Right ventricle myocardium superior (tissue), 1 donor: ENCODE measurements around the gene RAD51. TPM values are rescaled to one million over a fixed set of nuclear protein-coding genes. Genes with fewer than 3 reads are reported as not detected.
A peak's percentile ranks its signal among the peaks of the same experiment; 100 is the strongest.
"Not testable (repeated sequence)": the region's sequence is repeated elsewhere in the genome, so short reads cannot be mapped to it uniquely, and the experiment has no call there.

ENCODE experiments used
- ATAC-seq: fragments of 200-7000 bp; cut with Tn5 transposase; one replicate; pipeline ENCODE4 v1.9.1; 2020; ENCODE audit warnings: mild to moderate bottlenecking; ENCODE audit not compliant: poor library complexity
- DNase-seq: peaks from one replicate; pipeline ENCODE4 v3.0.0-alpha.2; 2020
- intact Hi-C: fragments of 100-400 bp; cut with DNase I; formaldehyde crosslinking; loops from one replicate; pipeline ENCODE4 v1.11.2; 2022
- long read RNA-seq: library from polyadenylated mRNA; unstranded; transcript quantifications from one replicate; pipeline ENCODE4 v2.0.0, GENCODE V29; 2021
- total RNA-seq: library from RNA; stranded (reverse); fragmentation: NEBNext Ultra II Directional; extraction: Animal tissue kit (Norgen Biotek cat#: 25700); gene quantifications from one replicate; pipeline ENCODE4 v1.2.1, GENCODE V29; 2021
- donor health status: DM: no; HTN: yes; CAD: no; lungs with severe emphysema.

RAD51 gene
- 0.43 TPM for total RNA-seq
- long read RNA-seq, partial matches to known transcripts, result 0 of 1 reads
- long read RNA-seq, other reads (novel, unspliced or antisense), result 0 of 1 reads

GRCh38 chr15:40694688-40695468, at the start of gene RAD51:
TSS of gene RAD51 (plus strand) at chr15:40695174. CDS start at chr15:40698759, 3,585 bp downstream.
- DNase-seq (peak; percentile 96), ATAC-seq (peak; percentile 99)
- intact Hi-C loops, result loop anchor here (10.0 kb wide), 1 partner anchor 60 kb away; the partner anchor contains the start of gene RMDN3

- DNase-seq (no peak), ATAC-seq (no peak)
- intact Hi-C loops, result no loop called here
Observed at GRCh38 chr15:40647523-40647922, 47.5 kb upstream of the RAD51 start.

DNA sequence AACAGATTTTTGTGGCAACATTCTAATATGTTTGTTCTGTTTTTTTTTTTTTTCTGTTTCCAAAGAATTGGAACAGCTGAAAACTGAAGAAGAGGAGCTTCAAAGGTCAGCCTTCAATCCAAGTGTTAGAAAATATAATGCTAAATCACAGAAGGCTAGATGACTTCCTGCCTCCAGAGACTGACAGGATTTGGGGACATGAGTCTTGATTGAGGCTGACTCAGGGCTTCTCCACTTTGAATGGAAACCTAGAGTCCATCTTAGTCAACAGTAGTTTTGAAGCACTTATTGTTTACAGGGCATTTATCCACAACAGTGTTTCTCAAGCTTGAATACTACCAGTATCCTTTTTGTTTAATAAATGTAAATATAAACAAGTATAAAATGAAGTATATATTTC, 44.5 kb upstream of the RAD51 start:
- intact Hi-C loops, result no loop called here
- no peak for DNase-seq
- no peak for ATAC-seq

GRCh38 chr15:40660686-40661085, 34.3 kb upstream of the RAD51 start:
- intact Hi-C loops, result no loop called here
- ATAC-seq, result no peak
- no peak for DNase-seq

DNA sequence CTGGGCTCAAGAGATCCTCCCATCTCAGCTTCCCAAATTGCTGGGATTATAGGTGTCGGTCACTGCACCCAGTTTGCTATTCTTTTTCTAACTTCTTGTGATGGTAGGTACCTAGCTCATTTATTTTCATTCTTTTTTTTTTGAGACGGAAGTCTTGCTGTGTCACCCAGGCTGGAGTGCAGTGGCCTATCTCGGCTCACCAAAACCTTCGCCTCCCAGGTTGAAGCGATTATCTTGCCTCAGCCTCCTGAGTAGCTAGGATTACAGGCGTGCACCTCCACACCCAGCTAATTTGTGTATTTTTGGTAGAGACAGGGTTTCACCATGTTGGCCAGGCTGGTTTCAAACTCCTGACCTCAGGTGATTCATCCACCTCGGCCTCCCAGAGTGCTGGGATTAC, 30.1 kb upstream of the RAD51 start:
- ATAC-seq, result no peak
- DNase-seq, result no peak
- intact Hi-C loops, result no loop called here

GRCh38 chr15:40676290-40676689, 18.7 kb upstream of the RAD51 start:
- DNase-seq, ATAC-seq, intact Hi-C loops: not testable (repeated sequence)

DNA sequence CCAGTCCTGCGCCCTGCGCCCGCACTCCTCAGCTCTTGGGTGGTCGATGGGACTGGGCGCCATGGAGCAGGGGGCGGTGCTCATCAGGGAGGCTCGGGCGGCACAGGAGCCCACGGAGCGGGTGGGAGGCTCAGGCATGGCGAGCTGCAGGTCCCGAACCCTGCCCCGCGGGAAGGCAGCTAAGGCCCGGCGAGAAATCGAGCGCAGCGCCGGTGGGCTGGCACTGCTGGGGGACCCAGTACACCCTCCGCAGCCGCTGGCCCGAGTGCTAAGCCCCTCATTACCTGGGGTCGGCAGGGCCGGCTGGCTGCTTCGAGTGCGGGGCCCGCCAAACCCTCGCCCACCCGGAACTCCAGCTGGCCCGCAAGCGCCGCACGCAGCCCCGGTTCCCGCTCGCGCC, 18.1 kb upstream of the RAD51 start:
- DNase-seq, intact Hi-C loops, ATAC-seq: not testable (repeated sequence)

- intact Hi-C loops, result no loop called here
- no peak for DNase-seq
Observed at GRCh38 chr15:40680151-40680550, 14.8 kb upstream of the RAD51 start.

GRCh38 chr15:40680959-40681358, 14.0 kb upstream of the RAD51 start:
- DNase-seq, ATAC-seq, intact Hi-C loops: not testable (repeated sequence)

More at GRCh38 chr15:40680151-40680550, 14.8 kb upstream of the RAD51 start:
- ATAC-seq, result no peak

DNA sequence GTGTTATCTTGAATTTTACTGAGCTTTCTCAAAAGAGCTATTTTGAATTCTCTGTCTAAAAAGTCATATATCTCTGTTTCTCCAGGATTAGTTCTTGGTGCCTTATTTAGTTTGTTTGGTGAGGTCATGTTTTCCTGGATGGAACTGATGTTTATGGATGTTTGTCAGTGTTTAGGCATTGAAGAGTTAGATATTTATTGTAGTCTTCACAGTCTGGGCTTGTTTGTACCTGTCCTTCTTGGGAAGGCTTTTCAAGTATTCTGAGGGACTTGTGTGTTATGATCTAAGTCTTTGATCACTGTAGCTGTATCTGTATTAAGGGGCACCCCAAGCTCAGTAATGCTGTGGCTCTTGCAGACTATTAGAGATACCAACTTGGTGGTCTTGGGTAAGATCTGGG, 10.6 kb upstream of the RAD51 start:
- DNase-seq (no peak), ATAC-seq (no peak)
- intact Hi-C loops, result no loop called here

GRCh38 chr15:40685376-40685775, 9.6 kb upstream of the RAD51 start:
- ATAC-seq (no peak), DNase-seq (no peak)
- intact Hi-C loops, result no loop called here

DNA sequence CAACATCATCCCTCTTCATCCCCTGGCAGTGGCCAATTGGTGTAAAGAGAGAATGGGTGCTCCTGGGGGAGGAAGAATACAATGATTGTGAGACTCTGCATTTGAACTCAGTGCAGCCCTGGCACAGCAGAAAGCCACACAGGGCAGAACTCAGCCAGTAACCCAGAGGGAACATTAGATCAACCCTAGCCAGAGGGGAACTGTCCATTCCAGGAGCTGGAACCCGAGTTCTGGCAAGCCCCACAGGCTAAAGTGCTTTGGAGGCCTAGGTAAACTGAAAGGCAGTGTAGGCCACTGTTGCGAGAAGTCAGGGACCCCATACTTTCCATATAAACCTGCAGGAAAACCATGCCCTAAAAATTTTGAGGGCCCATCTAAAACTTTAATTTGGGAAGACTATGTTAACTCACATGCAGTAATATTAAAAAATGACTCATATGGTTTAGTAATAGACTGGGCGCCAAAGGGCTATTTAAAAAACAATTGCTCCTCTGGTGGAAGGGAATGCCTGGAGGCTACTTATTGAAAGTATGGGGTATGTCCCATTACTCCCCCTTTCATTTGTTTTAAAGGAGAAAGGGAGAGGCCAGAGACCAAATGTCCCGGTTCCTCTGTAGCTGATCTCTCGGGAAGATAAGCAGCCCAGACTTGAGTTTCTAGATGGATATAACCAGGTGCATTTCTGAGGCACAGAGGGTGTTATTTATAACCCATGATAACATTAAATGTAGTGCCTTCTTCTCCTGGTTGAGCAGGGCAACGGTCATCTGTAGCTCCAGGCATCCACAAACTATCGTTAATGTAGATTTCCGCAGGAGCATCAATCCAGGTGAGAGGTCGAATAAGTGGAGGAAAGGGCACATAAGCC, 5.8 kb upstream of the RAD51 start:
- intact Hi-C loops, result no loop called here
- DNase-seq (no peak), ATAC-seq (no peak)

GRCh38 chr15:40691737-40692136, 3.2 kb upstream of the RAD51 start:
- DNase-seq, result no peak
- no peak for ATAC-seq
- intact Hi-C loops, result loop anchor here (10.0 kb wide), 1 partner anchor 63 kb away; the partner anchor contains the start of gene RMDN3

DNA sequence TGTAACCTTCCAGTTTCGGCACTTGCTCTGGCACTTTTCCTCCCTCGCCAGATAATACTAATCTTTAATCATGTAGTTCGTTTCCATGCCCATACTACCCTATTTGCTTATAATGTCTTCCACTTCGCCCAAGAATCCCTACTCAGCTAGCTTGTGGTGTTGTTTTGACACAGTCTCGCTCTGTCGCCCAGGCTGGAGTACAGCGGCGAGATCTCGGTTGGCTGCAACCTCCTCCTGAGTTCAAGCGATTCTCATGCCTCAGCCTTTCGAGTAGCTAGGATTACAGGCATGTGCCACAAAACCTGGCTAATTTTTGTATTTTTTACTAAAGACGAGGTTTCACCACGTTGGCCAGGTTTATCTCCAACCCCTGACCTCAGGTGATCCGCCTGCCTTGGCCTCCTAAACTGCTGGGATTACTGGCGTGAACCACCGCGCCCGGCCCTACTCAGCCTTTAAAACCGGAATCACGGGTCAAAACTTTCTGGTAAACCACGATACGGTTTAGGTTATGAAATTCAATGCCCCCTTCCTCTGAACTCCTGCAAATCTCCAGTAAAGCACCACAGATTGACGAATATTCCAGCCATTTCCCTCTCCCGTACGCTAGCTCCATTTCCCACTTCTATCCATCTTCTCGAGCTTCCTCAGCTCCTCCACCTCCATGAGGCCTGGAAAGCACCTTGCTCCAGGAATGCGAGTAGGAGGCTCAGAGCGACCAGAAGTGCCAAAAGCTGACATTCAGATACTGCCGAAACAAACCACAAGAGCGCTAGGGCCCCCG, 878 bp upstream of the RAD51 start:
- no peak for ATAC-seq
- intact Hi-C loops, result loop anchor here (10.0 kb wide), 1 partner anchor 61 kb away; the partner anchor contains the start of gene RMDN3

DNA sequence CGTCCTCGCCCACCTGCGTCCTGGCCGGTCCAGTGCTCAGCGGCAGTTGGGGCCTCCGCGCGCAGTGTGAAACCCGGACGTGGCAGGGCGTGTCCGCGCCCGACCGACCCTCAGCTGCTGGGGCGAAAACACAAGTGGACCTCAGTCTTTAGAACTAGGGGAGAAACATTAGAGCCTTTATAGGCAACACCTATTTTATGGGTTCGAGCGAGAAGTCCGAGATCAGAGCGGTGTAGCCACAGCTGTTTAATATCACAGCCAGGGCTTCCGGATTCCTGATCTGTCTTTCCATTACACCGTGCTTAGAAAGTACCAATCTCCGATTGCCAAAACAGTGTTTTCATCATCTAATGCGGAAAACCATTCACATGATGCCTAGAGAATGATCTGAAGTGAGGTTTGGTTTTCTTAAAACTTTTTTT, 506 bp downstream of the RAD51 start:
- ATAC-seq, result peak; percentile 11
- DNase-seq, result no peak
- intact Hi-C loops, result loop anchor here (10.0 kb wide), 1 partner anchor 59 kb away; the partner anchor contains the start of gene RMDN3

More for the DNA sequence above, 878 bp upstream of the RAD51 start:
- no peak for DNase-seq

DNA sequence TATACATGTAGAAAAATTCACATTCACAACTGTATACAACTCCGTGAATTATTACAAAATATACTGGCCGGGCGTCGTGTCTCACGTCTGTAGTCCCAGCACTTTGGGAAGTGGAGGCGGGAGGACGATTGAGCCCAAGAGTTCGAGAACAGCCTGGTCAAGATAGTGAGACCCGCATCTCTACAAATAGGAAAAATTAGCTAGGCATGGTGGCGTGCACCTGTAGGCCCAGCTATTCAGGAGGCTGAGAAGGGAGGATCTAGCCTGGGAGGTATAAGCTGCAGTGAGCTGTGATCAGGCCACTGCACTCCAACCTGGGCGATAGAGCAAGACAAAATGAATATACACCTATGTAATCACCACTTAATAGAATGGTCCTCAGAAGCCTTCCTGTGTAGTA, 1.3 kb downstream of the RAD51 start:
- no peak for ATAC-seq
- intact Hi-C loops, result loop anchor here (10.0 kb wide), 1 partner anchor 59 kb away; the partner anchor contains the start of gene RMDN3
- DNase-seq, result no peak

DNA sequence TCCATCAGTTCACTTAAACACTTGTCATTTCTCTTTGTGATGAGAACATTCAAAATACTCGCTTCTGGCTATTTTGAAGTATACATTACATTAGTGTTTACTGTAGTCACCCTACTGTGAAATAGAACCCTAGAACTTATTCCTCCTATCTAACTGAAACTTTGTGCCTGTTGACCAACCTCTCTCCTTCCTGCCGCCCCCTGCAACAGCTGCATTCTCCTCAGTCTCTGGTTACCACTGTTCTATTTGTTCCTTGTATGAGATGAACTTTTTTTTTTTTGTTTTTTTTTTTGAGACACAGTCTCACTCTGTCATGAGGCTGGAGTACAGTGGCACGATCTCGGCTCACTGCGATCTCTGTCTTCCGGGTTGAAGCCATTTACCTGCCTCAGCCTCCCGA, 2.9 kb downstream of the RAD51 start:
- no peak for ATAC-seq
- intact Hi-C loops, result loop anchor here (10.0 kb wide), 1 partner anchor 57 kb away; the partner anchor contains the start of gene RMDN3
- no peak for DNase-seq

GRCh38 chr15:40702077-40702476, 7.1 kb downstream of the RAD51 start:
- ATAC-seq, result no peak
- DNase-seq, result no peak
- intact Hi-C loops, result no loop called here
